Measurements from ENCODE around the gene MRPS18B.

The MRPS18B gene

GRCh38 chr6:30617565-30618269 is at the start of gene MRPS18B:
MRPS18B (plus strand) TSS chr6:30617840; CDS start chr6:30617866, 26 bp downstream.
- TF ChIP-seq, protein P1, sequence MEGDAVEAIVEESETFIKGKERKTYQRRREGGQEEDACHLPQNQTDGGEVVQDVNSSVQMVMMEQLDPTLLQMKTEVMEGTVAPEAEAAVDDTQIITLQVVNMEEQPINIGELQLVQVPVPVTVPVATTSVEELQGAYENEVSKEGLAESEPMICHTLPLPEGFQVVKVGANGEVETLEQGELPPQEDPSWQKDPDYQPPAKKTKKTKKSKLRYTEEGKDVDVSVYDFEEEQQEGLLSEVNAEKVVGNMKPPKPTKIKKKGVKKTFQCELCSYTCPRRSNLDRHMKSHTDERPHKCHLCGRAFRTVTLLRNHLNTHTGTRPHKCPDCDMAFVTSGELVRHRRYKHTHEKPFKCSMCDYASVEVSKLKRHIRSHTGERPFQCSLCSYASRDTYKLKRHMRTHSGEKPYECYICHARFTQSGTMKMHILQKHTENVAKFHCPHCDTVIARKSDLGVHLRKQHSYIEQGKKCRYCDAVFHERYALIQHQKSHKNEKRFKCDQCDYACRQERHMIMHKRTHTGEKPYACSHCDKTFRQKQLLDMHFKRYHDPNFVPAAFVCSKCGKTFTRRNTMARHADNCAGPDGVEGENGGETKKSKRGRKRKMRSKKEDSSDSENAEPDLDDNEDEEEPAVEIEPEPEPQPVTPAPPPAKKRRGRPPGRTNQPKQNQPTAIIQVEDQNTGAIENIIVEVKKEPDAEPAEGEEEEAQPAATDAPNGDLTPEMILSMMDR (IDR thresholded peaks at IDR 0.05; ENCODE audit: insufficient read depth, low read length, missing control alignments): no peak
- H3K4me3 ChIP-seq (ENCODE audit: low read depth, low read length): peak within 1 kb of the TSS; percentile 99
- CTCF ChIA-PET: interaction anchor here (1.0 to 1.9 kb wide), 9 partner anchors 9 to 470 kb away, joined by 3 to 8 read pairs (median 3); partner anchors contain the start of genes ATAT1 and DHX16
- POLR2A ChIA-PET: interaction anchor here (0.6 to 1.3 kb wide), 7 partner anchors 9 to 103 kb away, joined by 3 to 6 read pairs (median 4); partner anchors contain the start of genes ATAT1, DHX16, MDC1 and PRR3
- DNase-seq (ENCODE audit: low read depth, low spot score): peak; percentile 89

DNA sequence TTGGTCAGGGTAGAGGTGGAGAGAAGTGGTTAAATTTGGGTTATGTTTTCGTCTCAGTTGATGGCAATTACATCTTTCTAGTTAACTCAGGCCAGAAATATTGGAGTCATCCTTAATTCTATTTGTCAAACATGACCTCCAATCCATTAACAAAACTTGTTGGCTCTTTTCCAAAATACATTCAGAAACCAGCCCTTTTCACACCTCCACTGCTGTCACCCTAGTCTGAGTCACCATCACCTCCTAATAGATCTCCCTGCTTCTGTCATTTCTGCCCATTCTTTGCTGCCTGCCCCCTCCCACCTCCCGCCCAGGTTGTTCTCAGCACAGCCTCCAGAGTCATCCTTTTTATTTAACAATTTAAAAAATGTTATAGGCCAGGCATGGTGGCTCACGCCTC is 49.4 kb upstream of the MRPS18B start:
- no peak for DNase-seq (ENCODE audit: low read depth, low spot score)
- POLR2A ChIA-PET: no interaction called here
- TF ChIP-seq, protein P1 (IDR thresholded peaks at IDR 0.05; ENCODE audit: insufficient read depth, low read length, missing control alignments): no peak
- CTCF ChIA-PET: no interaction called here
- no peak overlapping the region for H3K4me3 ChIP-seq (ENCODE audit: low read depth, low read length)

- H3K4me3 ChIP-seq (ENCODE audit: low read depth, low read length): peak overlapping the region; percentile 98
- ChIA-PET CTCF (interaction anchor here (1.0 to 2.6 kb wide), 9 partner anchors 9 to 88 kb away, joined by 3 to 18 read pairs (median 6); no protein-coding TSS in a partner anchor), POLR2A (interaction anchor here (0.7 to 1.1 kb wide), 2 partner anchors 21 to 166 kb away, joined by 3 read pairs; no protein-coding TSS in a partner anchor)
- TF ChIP-seq, protein P1 (IDR thresholded peaks at IDR 0.05; ENCODE audit: insufficient read depth, low read length, missing control alignments): no peak
- no peak for DNase-seq (ENCODE audit: low read depth, low spot score)
Measured at GRCh38 chr6:30570263-30570662, 47.4 kb upstream of the MRPS18B start.

GRCh38 chr6:30570740-30571074 is 46.9 kb upstream of the MRPS18B start:
- POLR2A ChIA-PET: interaction anchor here (0.7 to 1.1 kb wide), 4 partner anchors 11 to 166 kb away, joined by 3 read pairs; no protein-coding TSS in a partner anchor
- peak overlapping the region; percentile 98 for H3K4me3 ChIP-seq (ENCODE audit: low read depth, low read length)
- DNase-seq (ENCODE audit: low read depth, low spot score): no peak
- CTCF ChIA-PET: interaction anchor here (1.0 to 2.6 kb wide), 8 partner anchors 9 to 89 kb away, joined by 3 to 18 read pairs (median 7); no protein-coding TSS in a partner anchor
- TF ChIP-seq, protein P1 (IDR thresholded peaks at IDR 0.05; ENCODE audit: insufficient read depth, low read length, missing control alignments): no peak

DNA sequence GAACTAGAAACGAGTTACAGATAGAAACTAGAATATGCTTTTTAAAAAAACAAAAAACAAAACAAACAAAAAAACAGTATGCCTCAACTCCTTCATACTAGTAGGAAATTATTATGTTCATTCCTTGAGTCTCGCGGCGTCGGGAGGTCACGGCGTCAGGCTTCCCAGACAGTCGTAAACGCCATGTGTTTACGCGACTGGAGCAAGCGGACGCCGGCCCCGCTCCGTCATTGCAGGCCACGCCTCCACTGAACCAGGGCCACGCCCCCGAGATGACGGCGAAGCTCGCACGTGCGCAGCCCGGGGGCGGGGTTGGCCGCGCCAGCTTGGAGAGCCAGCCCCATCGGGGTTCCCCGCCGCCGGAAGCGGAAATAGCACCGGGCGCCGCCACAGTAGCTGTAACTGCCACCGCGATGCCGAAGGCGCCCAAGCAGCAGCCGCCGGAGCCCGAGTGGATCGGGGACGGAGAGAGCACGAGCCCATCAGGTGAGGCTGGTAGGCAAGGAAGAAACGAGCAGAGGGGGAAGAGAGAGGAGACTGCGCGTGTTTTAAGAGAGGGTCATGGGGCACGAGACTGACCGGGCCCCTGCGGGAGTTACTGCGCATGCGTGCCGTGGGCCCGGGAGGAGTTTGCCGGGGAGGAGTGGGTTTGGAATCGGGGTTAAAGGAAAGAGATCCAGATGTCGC is 46.4 kb upstream of the MRPS18B start, which contains the start of gene ABCF1:
Gene ABCF1 (plus strand): TSS at position 368 of the 687 bp plus-strand sequence. CDS start 46 bp downstream, at position 414.
- POLR2A ChIA-PET: interaction anchor here (0.7 to 1.1 kb wide), 5 partner anchors 10 to 165 kb away, joined by 3 read pairs; no protein-coding TSS in a partner anchor
- peak; percentile 56 for DNase-seq (ENCODE audit: low read depth, low spot score)
- peak within 1 kb of the TSS; percentile 98 for H3K4me3 ChIP-seq (ENCODE audit: low read depth, low read length)
- CTCF ChIA-PET: interaction anchor here (1.6 to 2.6 kb wide), 5 partner anchors 12 to 89 kb away, joined by 5 to 18 read pairs (median 8); no protein-coding TSS in a partner anchor
- TF ChIP-seq, protein P1 (IDR thresholded peaks at IDR 0.05; ENCODE audit: insufficient read depth, low read length, missing control alignments): no peak

Data from AG04449 (cell line).